ENCODE measurements around the gene B3GALNT1.
A peak's percentile ranks its signal among the peaks of the same experiment; 100 is the strongest.

B3GALNT1 gene

DNA sequence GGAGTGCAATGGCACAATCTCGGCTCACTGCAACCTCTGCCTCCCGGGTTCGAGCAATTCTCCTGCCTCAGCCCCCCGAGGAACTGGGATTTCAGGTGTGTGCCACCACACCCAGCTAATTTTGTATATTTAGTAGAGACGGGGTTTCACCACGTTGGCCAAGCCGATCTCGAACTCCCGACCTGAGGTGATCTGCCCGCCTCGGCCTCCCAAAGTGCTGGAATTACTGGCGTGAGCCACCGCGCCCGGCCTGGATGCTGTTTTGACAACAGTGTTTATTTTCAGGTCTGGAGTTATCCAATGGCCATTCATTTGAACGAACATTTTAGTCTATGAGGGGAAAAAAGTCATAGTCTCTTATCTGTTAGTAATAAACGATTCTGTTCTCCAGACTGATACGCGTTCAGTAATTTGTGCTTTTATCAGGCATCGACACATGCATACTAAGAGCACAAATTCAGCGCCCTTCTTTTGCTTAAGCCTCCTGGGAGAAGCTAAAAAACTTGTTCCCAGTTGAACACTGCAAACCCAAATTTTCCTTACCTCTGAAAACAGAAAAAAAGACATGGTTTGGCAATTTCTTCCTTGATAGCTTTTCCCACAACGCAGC lies 1.3 kb downstream of the B3GALNT1 start:
- POLR2A ChIA-PET = no interaction called here

DNA sequence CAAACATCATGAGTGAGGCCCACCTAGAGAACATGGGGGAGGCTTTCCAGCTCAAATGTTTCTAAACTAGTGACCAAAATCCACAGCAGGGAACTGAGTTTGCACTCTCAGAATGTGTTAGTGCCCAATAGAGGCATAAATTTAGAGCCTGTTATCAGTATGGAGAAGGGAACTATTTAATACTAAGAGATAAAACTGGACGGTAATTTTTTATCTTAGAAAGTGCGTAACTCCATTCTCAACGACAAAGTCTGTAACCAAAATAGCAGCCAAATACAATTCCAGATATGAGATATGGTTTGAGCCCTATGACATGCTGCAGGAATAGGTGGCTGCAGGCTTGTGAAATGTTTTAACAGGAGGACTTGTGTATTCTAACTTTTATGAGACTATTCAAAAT lies 3.5 kb downstream of the B3GALNT1 start:
- TF ChIP-seq, protein P1, sequence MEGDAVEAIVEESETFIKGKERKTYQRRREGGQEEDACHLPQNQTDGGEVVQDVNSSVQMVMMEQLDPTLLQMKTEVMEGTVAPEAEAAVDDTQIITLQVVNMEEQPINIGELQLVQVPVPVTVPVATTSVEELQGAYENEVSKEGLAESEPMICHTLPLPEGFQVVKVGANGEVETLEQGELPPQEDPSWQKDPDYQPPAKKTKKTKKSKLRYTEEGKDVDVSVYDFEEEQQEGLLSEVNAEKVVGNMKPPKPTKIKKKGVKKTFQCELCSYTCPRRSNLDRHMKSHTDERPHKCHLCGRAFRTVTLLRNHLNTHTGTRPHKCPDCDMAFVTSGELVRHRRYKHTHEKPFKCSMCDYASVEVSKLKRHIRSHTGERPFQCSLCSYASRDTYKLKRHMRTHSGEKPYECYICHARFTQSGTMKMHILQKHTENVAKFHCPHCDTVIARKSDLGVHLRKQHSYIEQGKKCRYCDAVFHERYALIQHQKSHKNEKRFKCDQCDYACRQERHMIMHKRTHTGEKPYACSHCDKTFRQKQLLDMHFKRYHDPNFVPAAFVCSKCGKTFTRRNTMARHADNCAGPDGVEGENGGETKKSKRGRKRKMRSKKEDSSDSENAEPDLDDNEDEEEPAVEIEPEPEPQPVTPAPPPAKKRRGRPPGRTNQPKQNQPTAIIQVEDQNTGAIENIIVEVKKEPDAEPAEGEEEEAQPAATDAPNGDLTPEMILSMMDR (IDR thresholded peaks at IDR 0.05; ENCODE audit: control extremely low read depth, extremely low read depth, low read depth, missing control alignments) = no peak
- ChIA-PET POLR2A (no interaction called here), CTCF (interaction anchor here (0.8 kb wide), 2 partner anchors 10 to 15 kb away, joined by 3 to 4 read pairs; no protein-coding TSS in a partner anchor)
- DNase-seq (ENCODE audit: extremely low spot score) = no peak

More for the DNA sequence above, 1.3 kb downstream of the B3GALNT1 start:
- TF ChIP-seq, protein P1 (IDR thresholded peaks at IDR 0.05; ENCODE audit: control extremely low read depth, extremely low read depth, low read depth, missing control alignments) = no peak
- DNase-seq (ENCODE audit: extremely low spot score) = no peak
- CTCF ChIA-PET = interaction anchor here (0.7 kb wide), 1 partner anchor 81 kb away, joined by 3 read pairs; no protein-coding TSS in a partner anchor

DNA sequence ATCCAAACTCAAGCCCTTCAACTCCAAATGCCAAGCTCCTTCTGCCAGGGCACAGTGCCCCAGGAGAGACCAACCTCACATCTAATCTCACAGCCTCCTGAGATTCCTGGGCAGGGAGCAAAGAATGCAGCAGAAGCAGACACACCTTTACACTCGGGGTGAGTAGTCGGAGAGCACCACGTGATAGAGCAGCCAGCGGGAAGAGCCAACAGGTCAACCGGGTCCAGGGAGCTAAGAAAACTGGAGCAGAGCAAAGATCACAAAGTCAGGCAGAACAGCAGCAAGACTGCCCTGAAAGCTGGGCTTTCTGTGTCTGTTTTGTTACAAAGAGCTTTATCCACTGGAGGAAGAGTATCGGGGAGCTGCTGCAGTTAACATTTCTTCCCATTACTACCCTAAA lies 4.2 kb downstream of the B3GALNT1 start:
- no peak for DNase-seq (ENCODE audit: extremely low spot score)
- CTCF ChIA-PET = interaction anchor here (0.8 kb wide), 1 partner anchor 15 kb away, joined by 3 read pairs; no protein-coding TSS in a partner anchor
- POLR2A ChIA-PET = no interaction called here
- TF ChIP-seq, protein P1 (IDR thresholded peaks at IDR 0.05; ENCODE audit: control extremely low read depth, extremely low read depth, low read depth, missing control alignments) = no peak

DNA sequence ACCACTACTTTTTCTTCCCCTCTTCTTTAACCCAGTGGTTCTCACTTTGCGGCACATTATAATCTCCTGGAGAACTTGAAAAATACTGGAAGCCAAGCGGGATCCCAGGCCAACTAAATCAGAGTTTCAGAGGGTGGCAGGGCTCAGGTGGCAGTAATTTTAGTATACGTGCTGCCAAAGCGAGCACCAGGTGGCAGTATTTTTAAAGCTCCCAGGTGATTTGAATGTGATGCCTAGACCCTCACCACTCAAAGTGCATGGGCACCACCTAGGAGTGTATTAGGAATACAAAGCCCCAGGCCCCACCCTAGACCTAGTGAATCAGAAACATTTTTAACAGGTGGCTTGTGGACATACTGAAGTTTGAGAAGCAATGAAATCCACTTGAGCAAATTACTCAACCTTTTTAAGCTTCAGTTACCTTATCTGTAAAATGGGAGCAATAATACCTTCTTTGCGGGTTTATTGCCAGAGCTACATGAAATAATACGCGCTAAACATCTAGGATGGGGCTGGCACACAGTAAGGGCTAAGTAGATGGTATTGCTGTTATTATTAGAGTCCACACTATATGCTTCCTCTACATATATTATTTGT lies 8.3 kb downstream of the B3GALNT1 start:
- CTCF ChIA-PET = interaction anchor here (0.7 to 1.6 kb wide), 7 partner anchors 9 to 178 kb away, joined by 3 to 5 read pairs (median 3); no protein-coding TSS in a partner anchor
- DNase-seq (ENCODE audit: extremely low spot score) = no peak
- TF ChIP-seq, protein P1 (IDR thresholded peaks at IDR 0.05; ENCODE audit: control extremely low read depth, extremely low read depth, low read depth, missing control alignments) = peak; percentile 27
- POLR2A ChIA-PET = no interaction called here

DNA sequence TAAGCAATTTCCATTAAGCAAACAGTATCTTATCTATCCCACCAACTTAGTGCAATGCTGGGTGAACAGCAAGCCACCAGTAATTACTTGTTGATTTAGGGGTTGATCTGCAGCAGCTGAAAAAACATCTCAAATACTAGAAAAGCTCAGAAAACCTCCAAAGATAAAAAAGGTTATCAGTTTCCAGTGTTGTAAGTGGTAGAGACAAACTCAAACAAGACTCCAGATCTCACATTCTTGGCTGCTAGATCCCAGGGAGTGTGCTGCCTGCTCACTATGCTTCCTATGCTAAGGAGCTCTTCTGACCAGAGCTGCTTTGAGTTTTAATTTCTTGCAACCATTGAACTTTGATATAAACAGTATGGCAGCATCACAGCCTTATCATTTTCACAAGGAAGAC lies 11.3 kb downstream of the B3GALNT1 start:
- TF ChIP-seq, protein P1 (IDR thresholded peaks at IDR 0.05; ENCODE audit: control extremely low read depth, extremely low read depth, low read depth, missing control alignments) = no peak
- CTCF ChIA-PET = interaction anchor here (0.7 to 1.0 kb wide), 2 partner anchors 11 to 137 kb away, joined by 3 to 4 read pairs; no protein-coding TSS in a partner anchor
- POLR2A ChIA-PET = no interaction called here
- DNase-seq (ENCODE audit: extremely low spot score) = no peak

DNA sequence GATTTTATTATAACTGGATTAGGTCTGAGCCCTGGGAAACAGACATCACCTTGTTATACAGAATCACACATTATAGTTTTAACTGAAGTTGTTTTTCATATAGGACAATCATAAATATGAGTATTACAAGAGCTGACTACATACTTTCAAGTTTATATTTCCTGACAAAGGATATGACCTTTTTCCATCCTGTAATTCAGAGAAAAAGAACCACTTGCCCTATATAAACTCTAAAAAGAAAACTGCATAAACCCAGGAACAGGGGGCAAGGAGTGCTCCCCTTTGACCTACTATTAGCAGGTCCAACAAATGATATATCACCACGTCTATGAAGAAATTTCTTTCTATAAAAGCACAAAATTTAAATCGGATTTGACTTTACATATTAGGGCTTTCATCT lies 20.9 kb downstream of the B3GALNT1 start:
- TF ChIP-seq, protein P1 (IDR thresholded peaks at IDR 0.05; ENCODE audit: control extremely low read depth, extremely low read depth, low read depth, missing control alignments) = no peak
- ChIA-PET POLR2A (interaction anchor here (0.6 kb wide), 1 partner anchor 204 kb away, joined by 3 read pairs; no protein-coding TSS in a partner anchor), CTCF (no interaction called here)
- DNase-seq (ENCODE audit: extremely low spot score) = no peak
